Astrocyte of the hippocampus (primary cell): ENCODE data around the gene CTTNBP2NL.
"Not testable (repeated sequence)": the region's sequence is repeated elsewhere in the genome, so short reads cannot be mapped to it uniquely, and the experiment has no call there.

Experiments
- DNase-seq: peaks from one replicate; pipeline ENCODE4 v3.0.0; 2011; ENCODE audit warnings: low read depth, low spot score

CTTNBP2NL gene

GRCh38 chr1:112460615-112461014 lies 64.6 kb downstream of the CTTNBP2NL start:
- DNase-seq = no peak

- no peak for DNase-seq
Observed at GRCh38 chr1:112461200-112461871, 65.3 kb downstream of the CTTNBP2NL start.

- no peak for DNase-seq
Observed at GRCh38 chr1:112462953-112463279, 66.9 kb downstream of the CTTNBP2NL start.

GRCh38 chr1:112464501-112464900 lies 68.5 kb downstream of the CTTNBP2NL start:
- DNase-seq = no peak

GRCh38 chr1:112465122-112465521 lies 69.1 kb downstream of the CTTNBP2NL start:
- peak; percentile 75 for DNase-seq

GRCh38 chr1:112466078-112466660 lies 70.2 kb downstream of the CTTNBP2NL start:
- DNase-seq = peak; percentile 98

GRCh38 chr1:112470324-112470723 lies 74.3 kb downstream of the CTTNBP2NL start:
- DNase-seq = not testable (repeated sequence)

GRCh38 chr1:112470966-112471365 lies 75.0 kb downstream of the CTTNBP2NL start:
- no peak for DNase-seq

GRCh38 chr1:112472142-112472541 lies 76.1 kb downstream of the CTTNBP2NL start:
- no peak for DNase-seq

GRCh38 chr1:112477550-112477949 lies 81.5 kb downstream of the CTTNBP2NL start:
- no peak for DNase-seq

- DNase-seq = no peak
Observed at GRCh38 chr1:112478314-112478713, 82.3 kb downstream of the CTTNBP2NL start.

- not testable (repeated sequence) for DNase-seq
Observed at GRCh38 chr1:112486063-112486462, 90.0 kb downstream of the CTTNBP2NL start.

- not testable (repeated sequence) for DNase-seq
Observed at GRCh38 chr1:112487686-112488085, 91.7 kb downstream of the CTTNBP2NL start.

- no peak for DNase-seq
Observed at GRCh38 chr1:112488141-112488540, 92.1 kb downstream of the CTTNBP2NL start.

- no peak for DNase-seq
Observed at GRCh38 chr1:112492076-112492475, 96.1 kb downstream of the CTTNBP2NL start.

GRCh38 chr1:112493351-112493750 lies 97.3 kb downstream of the CTTNBP2NL start:
- DNase-seq = no peak

- DNase-seq = no peak
Observed at GRCh38 chr1:112496290-112496689, 100.3 kb downstream of the CTTNBP2NL start.

GRCh38 chr1:112501810-112502641 lies 106.0 kb downstream of the CTTNBP2NL start:
- DNase-seq = peak; percentile 91

- no peak for DNase-seq
Observed at GRCh38 chr1:112502826-112503225, 106.8 kb downstream of the CTTNBP2NL start.

GRCh38 chr1:112504001-112504660 lies 108.1 kb downstream of the CTTNBP2NL start:
- no peak for DNase-seq

GRCh38 chr1:112504661-112505399 lies 108.8 kb downstream of the CTTNBP2NL start:
- DNase-seq = no peak
